HL-60/S4 (cell line): ENCODE data around the gene TBC1D22A.

Experiments
- in situ Hi-C: fragments of 300-500 bp; cut with MboI; formaldehyde crosslinking; loops from 2 replicates; pipeline ENCODE4 v1.14.3; 2022; ENCODE audit warnings: low sequenced_read_pairs

TBC1D22A gene

GRCh38 chr22:47036936-47037485, 274.6 kb downstream of the TBC1D22A start:
- in situ Hi-C loops: no loop called here

- in situ Hi-C loops: no loop called here
Measured at GRCh38 chr22:47038206-47038835, 275.9 kb downstream of the TBC1D22A start.

GRCh38 chr22:47039356-47039755, 276.9 kb downstream of the TBC1D22A start:
- in situ Hi-C loops: no loop called here

GRCh38 chr22:47040486-47041270, 278.2 kb downstream of the TBC1D22A start:
- in situ Hi-C loops: no loop called here

- in situ Hi-C loops: no loop called here
Measured at GRCh38 chr22:47041271-47042115, 279.0 kb downstream of the TBC1D22A start.

GRCh38 chr22:47042116-47042825, 279.8 kb downstream of the TBC1D22A start:
- in situ Hi-C loops: no loop called here

- in situ Hi-C loops: no loop called here
Measured at GRCh38 chr22:47042861-47043496, 280.5 kb downstream of the TBC1D22A start.

- in situ Hi-C loops: no loop called here
Measured at GRCh38 chr22:47043835-47044721, 281.6 kb downstream of the TBC1D22A start.

- in situ Hi-C loops: no loop called here
Measured at GRCh38 chr22:47044722-47045535, 282.5 kb downstream of the TBC1D22A start.

GRCh38 chr22:47045691-47046410, 283.4 kb downstream of the TBC1D22A start:
- in situ Hi-C loops: no loop called here

- in situ Hi-C loops: no loop called here
Measured at GRCh38 chr22:47046411-47047065, 284.1 kb downstream of the TBC1D22A start.

- in situ Hi-C loops: no loop called here
Measured at GRCh38 chr22:47047321-47048122, 285.1 kb downstream of the TBC1D22A start.

GRCh38 chr22:47048123-47049077, 285.9 kb downstream of the TBC1D22A start:
- in situ Hi-C loops: no loop called here

GRCh38 chr22:47049078-47049624, 286.7 kb downstream of the TBC1D22A start:
- in situ Hi-C loops: no loop called here
